LNCAP (cell line): ENCODE measurements around the gene KAZN.

Source experiments
- TF ChIP-seq, protein P1 (sequence below): fragments of 450-650 bp; IDR thresholded peaks from 2 replicates; pipeline ENCODE4 v1.5.1; 2017; ENCODE audit warnings: mild to moderate bottlenecking

The KAZN gene

GRCh38 chr1:14848203-14848602 is 249.7 kb downstream of the KAZN start:
- TF ChIP-seq, protein P1, sequence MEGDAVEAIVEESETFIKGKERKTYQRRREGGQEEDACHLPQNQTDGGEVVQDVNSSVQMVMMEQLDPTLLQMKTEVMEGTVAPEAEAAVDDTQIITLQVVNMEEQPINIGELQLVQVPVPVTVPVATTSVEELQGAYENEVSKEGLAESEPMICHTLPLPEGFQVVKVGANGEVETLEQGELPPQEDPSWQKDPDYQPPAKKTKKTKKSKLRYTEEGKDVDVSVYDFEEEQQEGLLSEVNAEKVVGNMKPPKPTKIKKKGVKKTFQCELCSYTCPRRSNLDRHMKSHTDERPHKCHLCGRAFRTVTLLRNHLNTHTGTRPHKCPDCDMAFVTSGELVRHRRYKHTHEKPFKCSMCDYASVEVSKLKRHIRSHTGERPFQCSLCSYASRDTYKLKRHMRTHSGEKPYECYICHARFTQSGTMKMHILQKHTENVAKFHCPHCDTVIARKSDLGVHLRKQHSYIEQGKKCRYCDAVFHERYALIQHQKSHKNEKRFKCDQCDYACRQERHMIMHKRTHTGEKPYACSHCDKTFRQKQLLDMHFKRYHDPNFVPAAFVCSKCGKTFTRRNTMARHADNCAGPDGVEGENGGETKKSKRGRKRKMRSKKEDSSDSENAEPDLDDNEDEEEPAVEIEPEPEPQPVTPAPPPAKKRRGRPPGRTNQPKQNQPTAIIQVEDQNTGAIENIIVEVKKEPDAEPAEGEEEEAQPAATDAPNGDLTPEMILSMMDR, result no peak

DNA sequence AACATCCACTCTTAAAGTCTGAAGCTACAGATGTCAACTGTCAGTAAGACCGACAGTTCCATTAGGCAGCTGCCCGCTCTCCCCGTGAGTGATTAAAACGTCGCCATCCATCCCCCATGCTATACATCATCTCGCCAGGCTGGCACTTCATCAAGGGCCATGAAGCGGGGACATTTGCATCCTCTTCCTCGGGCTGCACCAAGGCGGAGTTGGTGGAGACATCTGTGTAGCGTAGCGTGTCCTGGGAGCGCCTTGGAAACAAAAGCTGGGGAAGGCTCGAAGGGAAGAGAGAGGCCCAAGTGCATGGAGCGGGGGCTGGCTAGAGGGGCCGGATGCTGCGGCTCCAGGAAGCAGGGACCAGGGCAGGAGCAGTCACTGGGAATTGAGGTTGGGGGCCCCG is 250.1 kb downstream of the KAZN start:
- TF ChIP-seq, protein P1, result no peak

GRCh38 chr1:14849038-14849437 is 250.6 kb downstream of the KAZN start:
- TF ChIP-seq, protein P1, result no peak

- TF ChIP-seq, protein P1, result no peak
These were observed 252.1 kb downstream of the KAZN start for GRCh38 chr1:14850563-14850962.

DNA sequence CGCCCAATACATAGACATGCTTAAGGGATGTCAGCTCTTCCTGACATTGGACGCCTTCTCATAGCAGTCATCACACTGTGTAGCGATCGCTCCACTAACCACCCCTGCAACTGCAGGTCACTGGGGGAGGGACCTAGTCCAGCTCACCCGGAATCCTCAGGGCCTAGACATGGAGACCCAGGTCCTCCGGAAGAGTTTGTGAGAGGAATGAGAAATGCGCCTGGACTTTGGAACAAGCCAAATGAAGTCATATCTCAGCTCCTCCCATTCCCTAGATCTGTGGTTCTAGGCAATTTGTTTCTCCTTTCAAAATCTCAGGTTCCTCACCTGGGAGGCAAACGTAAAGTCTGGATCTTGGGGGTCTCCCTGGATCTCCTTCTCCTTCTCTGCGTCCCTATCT is 253.3 kb downstream of the KAZN start:
- TF ChIP-seq, protein P1, result no peak

DNA sequence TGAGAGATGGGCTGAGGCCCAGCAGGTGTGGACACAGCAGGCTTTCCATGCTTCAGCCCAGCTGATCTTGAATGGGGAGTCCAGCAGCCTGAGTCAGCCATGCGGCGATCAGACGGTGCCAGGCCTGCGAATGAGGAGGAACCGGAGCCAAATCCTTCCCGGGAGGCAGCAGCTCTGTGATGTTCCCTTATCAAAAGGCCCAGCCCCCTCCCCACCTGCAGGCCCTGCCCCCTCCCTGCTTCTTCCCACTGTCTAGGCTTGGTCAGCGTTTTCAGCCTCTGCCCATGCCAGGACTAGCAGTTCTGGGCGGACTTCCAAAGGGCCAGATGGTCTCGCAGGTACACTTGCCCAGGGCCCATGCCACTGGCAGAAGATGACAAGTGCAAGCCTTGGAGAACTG is 253.8 kb downstream of the KAZN start:
- TF ChIP-seq, protein P1, result no peak

- TF ChIP-seq, protein P1, result no peak
These were observed 255.0 kb downstream of the KAZN start for GRCh38 chr1:14853518-14853917.

- TF ChIP-seq, protein P1, result no peak
These were observed 256.8 kb downstream of the KAZN start for GRCh38 chr1:14855268-14855667.
